Esophagus squamous epithelium (tissue), 4 donors: ENCODE measurements around the gene CHCHD3.

Source experiments
- POLR2A ChIP-seq, 4 donors: fragments of 450-650 bp; IDR thresholded peaks; one replicate each; pipeline ENCODE4 v1.6.1; 2017; ENCODE audit warnings: antibody characterized with exemption in 4 of 4, mild to moderate bottlenecking in 4 of 4, moderate library complexity in 3 of 4
- TF ChIP-seq, protein P1 (sequence below), 6 experiments: fragments of 450-650 bp in 4 of 6; fragments of 200-600 bp in 2 of 6; sonication (generic) in 2 of 6; IDR thresholded peaks; one replicate each; pipeline ENCODE4 v1.5.1; 2016 to 2019; ENCODE audit warnings: antibody characterized with exemption in 6 of 6, mild to moderate bottlenecking in 4 of 6, moderate library complexity in 4 of 6

DNA sequence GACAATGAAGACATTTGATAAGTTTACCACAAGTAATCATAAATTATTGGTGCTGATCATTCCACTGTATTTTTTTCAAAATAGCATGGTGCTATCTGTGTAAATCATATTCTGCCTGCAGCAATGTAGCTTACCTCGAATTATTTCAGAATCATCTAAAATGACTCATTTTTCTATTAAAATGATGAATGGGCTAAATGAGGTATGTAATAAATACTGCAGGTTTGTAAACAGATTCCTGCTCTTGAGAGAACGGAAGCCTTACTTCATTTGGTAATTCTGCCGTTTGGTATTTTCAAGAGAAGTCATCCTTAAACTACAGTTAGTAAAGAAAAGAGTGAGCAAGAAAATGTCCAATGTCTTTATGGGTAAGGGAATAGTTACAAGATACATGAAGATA is 115.9 kb downstream of the CHCHD3 start:
- TF ChIP-seq, protein P1, sequence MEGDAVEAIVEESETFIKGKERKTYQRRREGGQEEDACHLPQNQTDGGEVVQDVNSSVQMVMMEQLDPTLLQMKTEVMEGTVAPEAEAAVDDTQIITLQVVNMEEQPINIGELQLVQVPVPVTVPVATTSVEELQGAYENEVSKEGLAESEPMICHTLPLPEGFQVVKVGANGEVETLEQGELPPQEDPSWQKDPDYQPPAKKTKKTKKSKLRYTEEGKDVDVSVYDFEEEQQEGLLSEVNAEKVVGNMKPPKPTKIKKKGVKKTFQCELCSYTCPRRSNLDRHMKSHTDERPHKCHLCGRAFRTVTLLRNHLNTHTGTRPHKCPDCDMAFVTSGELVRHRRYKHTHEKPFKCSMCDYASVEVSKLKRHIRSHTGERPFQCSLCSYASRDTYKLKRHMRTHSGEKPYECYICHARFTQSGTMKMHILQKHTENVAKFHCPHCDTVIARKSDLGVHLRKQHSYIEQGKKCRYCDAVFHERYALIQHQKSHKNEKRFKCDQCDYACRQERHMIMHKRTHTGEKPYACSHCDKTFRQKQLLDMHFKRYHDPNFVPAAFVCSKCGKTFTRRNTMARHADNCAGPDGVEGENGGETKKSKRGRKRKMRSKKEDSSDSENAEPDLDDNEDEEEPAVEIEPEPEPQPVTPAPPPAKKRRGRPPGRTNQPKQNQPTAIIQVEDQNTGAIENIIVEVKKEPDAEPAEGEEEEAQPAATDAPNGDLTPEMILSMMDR (IDR thresholded peaks at IDR 0.05): no peak
- no peak for TF ChIP-seq POLR2A (IDR thresholded peaks at IDR 0.05)
